Lower leg skin (tissue), 4 donors: ENCODE measurements around the gene MNT. TPM values are rescaled to one million over a fixed set of nuclear protein-coding genes. Genes with fewer than 3 reads are reported as not detected.

Experiments used
- DNase-seq, 2 donors: peaks; one replicate each; pipeline ENCODE4 v3.0.0-alpha.2; 2019; ENCODE audit warnings: low spot score in 2 of 2
- H3K4me3 ChIP-seq: fragments of 200-600 bp; sonication (generic); 2 replicates; pipeline ENCODE4 v1.5.1; 2017; ENCODE audit warnings: mild to moderate bottlenecking, low read depth; ENCODE audit not compliant: poor library complexity, severe bottlenecking
- POLR2A ChIP-seq, 2 donors: fragments of 450-650 bp; IDR thresholded peaks; one replicate each; pipeline ENCODE4 v1.6.1; 2016 to 2017; ENCODE audit warnings: antibody characterized with exemption in 2 of 2, mild to moderate bottlenecking in 1 of 2, moderate library complexity in 1 of 2
- WGBS, 2 donors: methylation state at CpG; one replicate each; pipeline ENCODE4 v1.1.5; 2018; 5-methylcytosine and 5-hydroxymethylcytosine counted together
- intact Hi-C: fragments of 100-400 bp; cut with DNase I; formaldehyde crosslinking; loops from one replicate; pipeline ENCODE4 v1.15.0; 2023; ENCODE audit warnings: low total_unique reads
- total RNA-seq, 4 donors: library from RNA; depleted of rRNA; stranded (reverse); fragments of >200 nt; gene quantifications; one replicate each; pipeline ENCODE4 v1.1.0, GENCODE V29; 2016
- TF ChIP-seq, protein P1 (sequence below), 3 donors: fragments of 450-650 bp; IDR thresholded peaks; one replicate each; pipeline ENCODE4 v1.5.1; 2016; ENCODE audit warnings: antibody characterized with exemption in 3 of 3, mild to moderate bottlenecking in 3 of 3, moderate library complexity in 2 of 3

The MNT gene
- total RNA-seq, 4 donors from 2014 or later: 10.3 to 28.6 (median 15.4) TPM

DNA sequence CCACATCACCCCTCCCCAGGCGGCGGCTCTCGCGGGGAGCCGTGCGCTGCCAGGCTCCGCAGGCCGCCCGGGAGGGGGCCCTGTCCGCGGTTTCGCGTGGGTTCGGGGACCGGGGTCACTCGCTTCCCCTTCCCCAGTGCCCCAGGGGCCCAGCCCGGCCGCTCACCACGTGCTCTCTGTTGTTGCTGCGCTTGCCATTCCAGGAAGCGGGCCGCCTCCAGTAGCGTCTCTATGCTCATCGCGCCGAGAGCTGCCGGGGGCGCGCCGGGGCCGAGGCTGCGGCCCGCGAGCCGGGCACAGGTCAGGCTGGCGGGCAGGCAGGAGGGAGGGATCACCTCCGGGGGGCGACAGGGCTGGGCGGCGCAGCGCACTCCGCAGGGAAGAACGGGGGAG is 390 bp downstream of the MNT start:
- TF ChIP-seq, protein P1, sequence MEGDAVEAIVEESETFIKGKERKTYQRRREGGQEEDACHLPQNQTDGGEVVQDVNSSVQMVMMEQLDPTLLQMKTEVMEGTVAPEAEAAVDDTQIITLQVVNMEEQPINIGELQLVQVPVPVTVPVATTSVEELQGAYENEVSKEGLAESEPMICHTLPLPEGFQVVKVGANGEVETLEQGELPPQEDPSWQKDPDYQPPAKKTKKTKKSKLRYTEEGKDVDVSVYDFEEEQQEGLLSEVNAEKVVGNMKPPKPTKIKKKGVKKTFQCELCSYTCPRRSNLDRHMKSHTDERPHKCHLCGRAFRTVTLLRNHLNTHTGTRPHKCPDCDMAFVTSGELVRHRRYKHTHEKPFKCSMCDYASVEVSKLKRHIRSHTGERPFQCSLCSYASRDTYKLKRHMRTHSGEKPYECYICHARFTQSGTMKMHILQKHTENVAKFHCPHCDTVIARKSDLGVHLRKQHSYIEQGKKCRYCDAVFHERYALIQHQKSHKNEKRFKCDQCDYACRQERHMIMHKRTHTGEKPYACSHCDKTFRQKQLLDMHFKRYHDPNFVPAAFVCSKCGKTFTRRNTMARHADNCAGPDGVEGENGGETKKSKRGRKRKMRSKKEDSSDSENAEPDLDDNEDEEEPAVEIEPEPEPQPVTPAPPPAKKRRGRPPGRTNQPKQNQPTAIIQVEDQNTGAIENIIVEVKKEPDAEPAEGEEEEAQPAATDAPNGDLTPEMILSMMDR (IDR thresholded peaks at IDR 0.05): no peak
- TF ChIP-seq POLR2A (IDR thresholded peaks at IDR 0.05): no peak
- 1% methylated on average over 23 to 43 of the region's 43 CpGs for WGBS, 2 donors

DNA sequence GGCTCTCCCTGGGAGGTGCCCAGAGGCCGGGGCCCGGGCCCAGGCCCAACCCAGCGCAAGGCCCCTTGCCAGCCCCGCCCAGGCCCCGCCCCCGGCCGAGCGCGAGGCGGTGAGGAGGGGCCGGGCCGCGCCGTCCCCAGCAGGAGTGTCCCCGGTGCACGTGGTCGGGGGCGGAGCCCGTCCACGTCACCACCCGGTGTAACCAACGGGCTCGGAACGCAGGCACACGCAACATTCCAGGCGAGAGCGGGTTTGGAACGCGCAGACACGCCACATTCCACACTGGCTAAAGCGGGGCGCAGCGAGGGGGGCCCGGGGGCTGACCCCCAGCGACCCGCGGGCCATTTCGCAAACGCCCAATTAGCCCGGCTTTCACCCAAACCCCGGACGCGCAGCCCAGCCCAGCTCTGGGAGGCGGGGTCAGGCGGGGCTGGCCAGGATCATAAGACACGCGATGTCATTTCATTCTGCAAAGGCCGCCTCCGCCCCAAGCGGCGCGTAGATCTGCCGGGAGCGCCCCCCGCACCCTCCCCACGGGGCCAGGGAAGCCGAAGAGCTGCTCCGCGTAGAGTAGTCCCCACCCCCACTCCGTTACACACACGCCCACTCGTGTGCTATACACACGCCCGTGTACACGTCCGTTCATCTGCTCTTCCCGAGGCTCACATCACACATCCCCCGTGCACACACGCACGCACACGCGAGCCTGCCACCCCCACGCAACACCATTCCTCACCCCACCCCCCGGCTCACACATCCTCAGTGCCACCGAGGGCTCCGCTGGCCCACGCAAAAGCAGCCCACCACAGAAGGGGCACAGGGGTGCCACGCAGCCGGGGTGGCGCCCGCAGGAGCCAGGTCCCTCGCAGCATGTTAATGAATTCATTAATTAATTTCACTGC is 1.0 kb downstream of the MNT start:
- 1% methylated on average over 37 to 51 of the region's 82 CpGs for WGBS, 2 donors
- intact Hi-C loops: no loop called here
- H3K4me3 ChIP-seq: peak overlapping the region; percentile 94
- peak; percentile 93 to 99 for DNase-seq
- TF ChIP-seq, protein P1 (IDR thresholded peaks at IDR 0.05): no peak
- peak in 1 of 2 donors; percentile 40 for TF ChIP-seq POLR2A (IDR thresholded peaks at IDR 0.05)

More for the DNA sequence above, 390 bp downstream of the MNT start:
- intact Hi-C loops: no loop called here
- peak overlapping the region; percentile 94 for H3K4me3 ChIP-seq
- DNase-seq: no peak

DNA sequence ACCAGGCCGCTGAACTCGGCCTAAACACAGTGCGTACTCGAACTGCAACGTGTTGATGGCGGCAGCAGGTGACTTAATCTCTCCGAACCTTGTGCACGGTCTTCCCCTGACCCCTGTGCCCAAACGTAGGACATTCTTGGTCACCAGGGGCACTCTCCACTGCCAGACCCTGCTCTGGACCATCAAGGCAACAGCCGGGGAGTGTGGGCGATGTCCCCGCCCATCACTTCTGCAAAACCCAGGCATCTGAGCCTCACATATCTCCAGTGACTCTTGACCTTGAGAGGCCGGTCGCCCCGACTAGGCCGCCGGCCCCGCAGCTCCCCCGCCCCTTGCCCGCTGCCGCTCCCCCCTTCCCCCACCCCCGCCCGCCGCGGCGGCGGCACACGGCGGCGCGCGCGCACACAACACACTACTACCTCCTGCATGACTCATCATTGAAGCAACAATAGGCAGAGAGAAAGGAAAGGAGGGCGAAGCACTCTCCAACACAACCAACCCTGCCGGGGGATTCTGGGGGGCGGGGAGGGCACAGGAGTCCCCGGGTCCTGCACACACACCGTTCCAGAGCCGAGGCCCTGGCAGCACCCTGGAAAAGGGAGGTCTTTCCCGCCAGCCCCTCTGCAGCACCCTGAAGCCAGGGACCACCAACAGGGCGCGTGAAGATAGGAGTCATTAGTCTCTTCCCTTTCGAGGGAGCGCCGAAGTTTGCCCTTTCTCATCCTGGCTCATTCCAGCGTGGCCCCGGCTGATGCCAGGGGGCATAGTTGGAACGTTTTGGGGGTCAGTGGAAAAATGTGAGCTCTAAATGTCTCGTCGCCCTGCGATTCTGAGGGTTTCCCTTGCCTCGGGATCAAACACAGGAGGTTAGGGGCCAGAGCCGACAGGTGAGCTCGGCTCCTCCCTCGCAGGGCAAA is 1.9 kb downstream of the MNT start:
- intact Hi-C loops: no loop called here
- DNase-seq: no peak
- TF ChIP-seq POLR2A (IDR thresholded peaks at IDR 0.05): no peak
- TF ChIP-seq, protein P1 (IDR thresholded peaks at IDR 0.05): no peak
- WGBS, 2 donors: 14 to 24% methylated on average over 32 to 40 of the region's 55 CpGs
- peak overlapping the region; percentile 94 for H3K4me3 ChIP-seq

DNA sequence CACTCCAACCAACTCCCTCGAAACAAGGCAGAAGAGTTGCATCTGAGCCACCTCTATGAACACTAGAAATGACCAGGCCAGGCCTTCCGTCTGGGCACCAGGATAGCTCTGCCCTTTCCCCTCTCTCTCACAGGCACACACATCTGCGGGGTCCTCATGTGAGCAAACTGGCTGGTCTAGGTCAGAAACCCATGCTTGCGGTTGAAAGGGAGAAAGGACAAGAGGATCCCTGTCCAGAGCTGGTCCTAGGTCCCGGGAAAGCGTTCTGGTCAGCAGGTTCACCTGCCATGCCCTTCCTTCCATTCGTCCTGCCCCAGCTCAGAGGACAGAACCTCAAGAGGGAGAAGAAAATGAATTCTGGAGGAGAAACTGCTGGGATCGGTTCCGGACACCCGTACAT is 2.7 kb downstream of the MNT start:
- WGBS, 2 donors: 80 to 82% methylated on average over 10 of the region's 10 CpGs

More for the DNA sequence above, 2.7 kb downstream of the MNT start:
- no peak overlapping the region for H3K4me3 ChIP-seq
- TF ChIP-seq POLR2A (IDR thresholded peaks at IDR 0.05): no peak
- TF ChIP-seq, protein P1 (IDR thresholded peaks at IDR 0.05): no peak
- intact Hi-C loops: no loop called here
- DNase-seq: no peak
